Measurements from ENCODE around the gene UBXN2A. TPM values are rescaled to one million over a fixed set of nuclear protein-coding genes. Genes with fewer than 3 reads are reported as not detected.

The UBXN2A gene
- total and polyA plus RNA-seq, 8 donors = 2.4 to 9.0 (median 4.8) TPM

DNA sequence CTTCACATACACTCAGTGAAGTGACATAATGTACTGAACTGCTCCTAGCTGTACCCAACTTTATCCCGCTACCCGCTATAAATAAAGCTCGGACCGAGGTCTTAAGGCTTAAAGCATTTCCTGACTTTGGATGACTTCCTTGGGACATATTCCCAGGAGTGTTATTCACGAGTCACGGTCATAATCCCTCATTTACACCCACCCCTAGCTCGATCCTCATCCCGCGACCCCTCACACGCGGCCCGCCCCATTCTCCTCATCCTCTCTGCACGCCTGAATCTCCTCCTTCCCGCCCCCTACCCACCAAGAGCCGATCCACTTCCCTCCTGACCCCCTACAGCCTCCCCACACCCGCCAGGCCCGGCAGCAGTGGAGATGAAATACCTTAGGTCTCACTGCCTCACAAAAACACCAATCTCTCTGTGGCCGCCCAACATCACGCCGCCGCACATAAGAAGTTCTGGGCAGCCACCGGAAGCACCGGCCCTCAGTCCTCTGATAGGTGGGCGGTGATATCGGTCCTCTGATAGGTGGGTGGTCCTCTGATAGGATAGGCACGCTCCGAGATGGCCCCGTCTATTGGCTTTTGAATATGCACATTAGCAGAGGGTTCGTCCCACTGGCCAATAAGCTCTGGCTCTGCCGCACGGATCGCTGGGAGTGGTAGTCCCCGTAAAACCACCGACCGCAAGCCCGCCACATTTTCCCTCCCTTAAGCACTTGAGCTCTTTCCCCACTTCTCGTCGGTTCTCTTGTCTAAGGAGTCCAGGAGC lies 106.9 kb downstream of the UBXN2A start, which contains the start of gene WDCP:
Gene WDCP, minus strand, starts transcription at position 462 of the 773 bp plus-strand sequence. CDS start 7,897 bp downstream, outside the sequence.
- intact Hi-C loops (cut with DNase I) = no loop called here
- peak within 1 kb of the TSS; percentile 33 to 59 (median 48) for H3K4me3 ChIP-seq
- H3K9me3 ChIP-seq = no peaks in the 10 kb centered on the region
- FAIRE-seq (peak; percentile 60), DNase-seq (peak; percentile 85 to 97 (median 93)), ATAC-seq (peak; percentile 98 to 99 (median 99))
- TF ChIP-seq, protein P1, sequence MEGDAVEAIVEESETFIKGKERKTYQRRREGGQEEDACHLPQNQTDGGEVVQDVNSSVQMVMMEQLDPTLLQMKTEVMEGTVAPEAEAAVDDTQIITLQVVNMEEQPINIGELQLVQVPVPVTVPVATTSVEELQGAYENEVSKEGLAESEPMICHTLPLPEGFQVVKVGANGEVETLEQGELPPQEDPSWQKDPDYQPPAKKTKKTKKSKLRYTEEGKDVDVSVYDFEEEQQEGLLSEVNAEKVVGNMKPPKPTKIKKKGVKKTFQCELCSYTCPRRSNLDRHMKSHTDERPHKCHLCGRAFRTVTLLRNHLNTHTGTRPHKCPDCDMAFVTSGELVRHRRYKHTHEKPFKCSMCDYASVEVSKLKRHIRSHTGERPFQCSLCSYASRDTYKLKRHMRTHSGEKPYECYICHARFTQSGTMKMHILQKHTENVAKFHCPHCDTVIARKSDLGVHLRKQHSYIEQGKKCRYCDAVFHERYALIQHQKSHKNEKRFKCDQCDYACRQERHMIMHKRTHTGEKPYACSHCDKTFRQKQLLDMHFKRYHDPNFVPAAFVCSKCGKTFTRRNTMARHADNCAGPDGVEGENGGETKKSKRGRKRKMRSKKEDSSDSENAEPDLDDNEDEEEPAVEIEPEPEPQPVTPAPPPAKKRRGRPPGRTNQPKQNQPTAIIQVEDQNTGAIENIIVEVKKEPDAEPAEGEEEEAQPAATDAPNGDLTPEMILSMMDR (IDR thresholded peaks at IDR 0.05) = no peak
- H3K27me3 ChIP-seq = no peaks in the 10 kb centered on the region
- H3K4me1 ChIP-seq = peaks cover 0 to 17% (median 0%) of the 10 kb centered on the region in 3 donors
- no peaks in the 10 kb centered on the region for H3K36me3 ChIP-seq
- 0 to 1% methylated on average over 38 of the region's 38 CpGs for WGBS, 2 donors
- H3K27ac ChIP-seq = no peak within 1 kb of the TSS

DNA sequence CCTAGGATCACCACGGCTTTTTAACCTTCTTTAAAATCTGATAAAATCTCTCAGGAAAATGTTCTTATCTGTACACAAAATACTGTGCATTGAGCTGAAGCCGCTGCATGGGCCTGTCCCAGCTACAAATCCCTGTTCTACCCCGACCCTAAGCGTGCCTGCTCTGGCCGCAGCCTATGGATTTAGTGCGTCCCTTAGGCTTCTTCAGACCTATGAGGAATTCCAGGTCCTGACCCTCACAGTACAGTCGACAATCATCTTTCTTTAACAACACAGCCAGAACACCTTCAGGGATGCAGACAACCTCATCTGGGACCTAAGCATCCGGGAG lies 107.4 kb downstream of the UBXN2A start:
- DNase-seq = no peak
- FAIRE-seq = no peak
- TF ChIP-seq, protein P1 (IDR thresholded peaks at IDR 0.05) = no peak

DNA sequence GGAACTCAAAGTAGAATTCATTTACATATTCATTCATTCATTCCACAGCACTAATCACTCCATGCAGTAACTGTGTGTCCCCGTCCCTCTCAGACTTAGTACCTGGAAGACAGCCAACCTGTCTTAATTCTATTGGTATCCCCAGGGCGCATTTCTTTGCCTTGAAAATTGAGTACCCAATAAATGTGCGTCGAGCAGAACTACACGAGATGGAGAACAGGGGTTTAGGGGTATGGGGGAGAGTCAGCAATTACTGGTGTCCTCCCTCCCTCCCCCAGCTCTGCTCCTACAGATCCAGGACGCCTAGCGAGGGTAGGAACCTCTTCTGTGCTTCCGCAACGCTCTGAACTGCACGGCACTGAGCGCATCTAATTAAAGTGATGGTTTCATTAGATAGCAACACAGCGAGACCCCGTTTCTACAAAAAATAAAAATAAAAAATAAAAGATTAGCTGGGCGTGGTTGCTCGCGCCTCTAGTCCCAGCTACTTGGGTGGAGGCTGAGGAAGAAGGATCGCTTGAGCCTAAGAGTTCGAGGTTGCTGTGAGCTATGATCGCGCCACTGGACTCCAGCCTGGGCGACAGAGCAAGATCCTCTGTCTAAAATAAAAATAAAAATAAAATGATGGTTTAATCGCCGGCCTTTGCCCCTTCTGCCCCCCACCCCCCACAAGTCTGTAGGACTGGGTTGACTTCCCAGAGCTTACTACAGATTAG lies 108.7 kb downstream of the UBXN2A start:
- Histone ChIP-seq H3K4me1 (peaks cover 0 to 17% (median 0%) of the 10 kb centered on the region in 3 donors), H3K9me3 (no peaks in the 10 kb centered on the region), H3K4me3 (peak overlapping the region in 2 of 4 donors; percentile 74 to 87), H3K27ac (no peak overlapping the region), H3K27me3 (no peaks in the 10 kb centered on the region), H3K36me3 (no peaks in the 10 kb centered on the region)
- ATAC-seq = no peak
- FAIRE-seq = no peak
- WGBS, 2 donors = 20 to 25% methylated on average over 23 of the region's 23 CpGs
- intact Hi-C loops (cut with DNase I) = no loop called here
- DNase-seq = no peak
- TF ChIP-seq, protein P1 (IDR thresholded peaks at IDR 0.05) = no peak

More for the DNA sequence above, 107.4 kb downstream of the UBXN2A start:
- intact Hi-C loops (cut with DNase I) = no loop called here
- H3K9me3 ChIP-seq = no peaks in the 10 kb centered on the region
- no peaks in the 10 kb centered on the region for H3K36me3 ChIP-seq
- WGBS, 2 donors = 35 to 41% methylated on average over 8 of the region's 8 CpGs
- peak overlapping the region in 2 of 4 donors; percentile 20 to 59 for H3K4me3 ChIP-seq
- peak in 1 of 4 donors; percentile 0 for ATAC-seq
- H3K27me3 ChIP-seq = no peaks in the 10 kb centered on the region
- peaks cover 0 to 17% (median 0%) of the 10 kb centered on the region in 3 donors for H3K4me1 ChIP-seq
- H3K27ac ChIP-seq = no peak overlapping the region

DNA sequence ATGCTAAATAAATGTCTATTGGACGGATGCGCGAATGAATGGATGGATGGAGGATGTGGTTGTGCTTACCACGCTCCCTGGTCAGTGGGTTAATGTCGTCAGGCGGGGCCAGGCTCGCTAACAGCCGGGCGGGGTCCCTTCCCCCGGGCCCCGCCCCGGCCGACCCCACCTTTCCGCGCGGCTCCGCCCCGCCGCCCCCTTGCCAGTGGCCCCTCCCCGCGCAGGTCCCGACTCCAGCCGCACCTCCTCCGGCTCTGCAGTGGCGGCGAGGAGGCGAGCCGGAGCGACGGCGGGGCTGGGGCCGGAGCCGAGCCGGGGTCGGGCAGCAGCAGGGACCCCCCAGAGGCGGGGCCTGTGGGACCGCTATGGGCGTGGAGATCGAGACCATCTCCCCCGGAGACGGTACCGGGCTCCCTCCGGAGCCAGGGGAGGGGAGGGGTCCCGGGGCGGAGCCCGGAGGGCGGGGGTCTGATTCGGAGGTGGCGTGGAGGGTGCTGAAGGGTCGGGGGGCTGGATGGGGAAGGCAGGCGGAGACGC lies 109.3 kb downstream of the UBXN2A start, which contains the start of gene FKBP1B:
Gene FKBP1B, plus strand, starts transcription at position 257 of the 537 bp plus-strand sequence. Its CDS starts 109 bp downstream, at position 366.
- FAIRE-seq (no peak), DNase-seq (peak; percentile 45 to 82 (median 57)), ATAC-seq (peak; percentile 26 to 69 (median 58))
- TF ChIP-seq, protein P1 (IDR thresholded peaks at IDR 0.05) = no peak
- no peaks in the 10 kb centered on the region for H3K36me3 ChIP-seq
- 0 to 1% methylated on average over 43 to 52 of the region's 52 CpGs for WGBS, 2 donors
- peak within 1 kb of the TSS in 2 of 4 donors; percentile 30 to 50 for H3K27ac ChIP-seq
- no peaks in the 10 kb centered on the region for H3K27me3 ChIP-seq
- intact Hi-C loops (cut with DNase I) = no loop called here
- H3K4me1 ChIP-seq = peaks cover 0 to 17% (median 0%) of the 10 kb centered on the region in 3 donors
- no peaks in the 10 kb centered on the region for H3K9me3 ChIP-seq
- H3K4me3 ChIP-seq = peak within 1 kb of the TSS; percentile 59 to 87 (median 70)

All from pancreas (tissue), 10 donors.